Suprapubic skin (tissue), 4 donors: ENCODE results near the gene GDPD5. TPM values are rescaled to one million over a fixed set of nuclear protein-coding genes. Genes with fewer than 3 reads are reported as not detected.

Experiments used
- DNase-seq, 2 donors: peaks; one replicate each; pipeline ENCODE4 v3.0.0-alpha.2; 2019; ENCODE audit warnings: low spot score in 2 of 2
- H3K27ac ChIP-seq: fragments of 200-600 bp; sonication (generic); one replicate; pipeline ENCODE4 v1.5.1; 2019
- H3K27me3 ChIP-seq: fragments of 200-600 bp; sonication (generic); one replicate; pipeline ENCODE4 v1.5.1; 2019
- H3K36me3 ChIP-seq: fragments of 200-600 bp; sonication (generic); one replicate; pipeline ENCODE4 v1.5.1; 2019
- H3K4me1 ChIP-seq: fragments of 200-600 bp; sonication (generic); one replicate; pipeline ENCODE4 v1.5.1; 2019
- H3K4me3 ChIP-seq: fragments of 200-600 bp; sonication (generic); one replicate; pipeline ENCODE4 v1.5.1; 2019; ENCODE audit warnings: mild to moderate bottlenecking
- H3K9me3 ChIP-seq: fragments of 200-600 bp; sonication (generic); one replicate; pipeline ENCODE4 v1.5.1; 2019
- CTCF ChIP-seq, 2 donors: fragments of 200-600 bp in 1 of 2; fragments of 450-650 bp in 1 of 2; sonication (generic) in 1 of 2; IDR thresholded peaks; one replicate each; pipeline ENCODE4 v1.5.1; 2016 to 2019; ENCODE audit warnings: antibody characterized with exemption in 2 of 2, mild to moderate bottlenecking in 1 of 2, moderate library complexity in 1 of 2
- EP300 ChIP-seq: sonication (generic); formaldehyde crosslinking; IDR thresholded peaks from one replicate; pipeline ENCODE4 v1.6.1; 2017; ENCODE audit warnings: antibody characterized with exemption
- POLR2A ChIP-seq, 2 donors: fragments of 450-650 bp; IDR thresholded peaks; one replicate each; pipeline ENCODE4 v1.6.1; 2017; ENCODE audit warnings: antibody characterized with exemption in 2 of 2, mild to moderate bottlenecking in 2 of 2, moderate library complexity in 2 of 2
- POLR2AphosphoS5 ChIP-seq, 3 donors: sonication (generic); formaldehyde crosslinking; IDR thresholded peaks; one replicate each; pipeline ENCODE4 v1.6.1; 2017; ENCODE audit warnings: antibody characterized with exemption in 3 of 3
- WGBS: methylation state at CpG from one replicate; pipeline ENCODE4 v1.1.5; 2018; 5-methylcytosine and 5-hydroxymethylcytosine counted together
- total RNA-seq, 4 donors: library from RNA; depleted of rRNA; stranded (reverse); fragments of >200 nt; gene quantifications; one replicate each; pipeline ENCODE4 v1.1.0, GENCODE V29; 2016

GDPD5 gene
- total RNA-seq, 4 donors from 2014 or later = 2.3 to 13.4 (median 5.4) TPM

- no peak for TF ChIP-seq POLR2AphosphoS5 (IDR thresholded peaks at IDR 0.05)
- no peak for TF ChIP-seq CTCF (IDR thresholded peaks at IDR 0.05)
- TF ChIP-seq EP300 = no peak
- TF ChIP-seq POLR2A (IDR thresholded peaks at IDR 0.05) = no peak
- H3K9me3 ChIP-seq = no peaks in the 10 kb centered on the region
- H3K27ac ChIP-seq = no peak overlapping the region
- no peak overlapping the region for H3K4me3 ChIP-seq
- 100% methylated on average over 1 of the region's 4 CpGs for WGBS
- no peaks in the 10 kb centered on the region for H3K4me1 ChIP-seq
- no peaks in the 10 kb centered on the region for H3K36me3 ChIP-seq
- no peak for DNase-seq
- no peaks in the 10 kb centered on the region for H3K27me3 ChIP-seq
Observed at GRCh38 chr11:75485742-75486141, 40.0 kb downstream of the GDPD5 start.

GRCh38 chr11:75482931-75483469 lies 42.7 kb downstream of the GDPD5 start:
- Histone ChIP-seq H3K9me3 (no peaks in the 10 kb centered on the region), H3K36me3 (no peaks in the 10 kb centered on the region), H3K27me3 (no peaks in the 10 kb centered on the region), H3K4me1 (no peaks in the 10 kb centered on the region), H3K27ac (no peak overlapping the region), H3K4me3 (no peak overlapping the region)
- 85% methylated on average over 13 of the region's 14 CpGs for WGBS
- no peak for DNase-seq
- TF ChIP-seq POLR2AphosphoS5 (IDR thresholded peaks at IDR 0.05) = no peak
- TF ChIP-seq EP300 = no peak
- no peak for TF ChIP-seq CTCF (IDR thresholded peaks at IDR 0.05)
- TF ChIP-seq POLR2A (IDR thresholded peaks at IDR 0.05) = no peak

GRCh38 chr11:75481922-75482606 lies 43.7 kb downstream of the GDPD5 start:
- Histone ChIP-seq H3K27me3 (no peaks in the 10 kb centered on the region), H3K4me3 (no peak overlapping the region), H3K36me3 (no peaks in the 10 kb centered on the region), H3K27ac (no peak overlapping the region), H3K9me3 (no peaks in the 10 kb centered on the region), H3K4me1 (peaks cover under 1% of the 10 kb centered on the region)
- DNase-seq = no peak
- TF ChIP-seq POLR2AphosphoS5 (IDR thresholded peaks at IDR 0.05) = no peak
- no peak for TF ChIP-seq CTCF (IDR thresholded peaks at IDR 0.05)
- TF ChIP-seq POLR2A (IDR thresholded peaks at IDR 0.05) = no peak
- TF ChIP-seq EP300 = no peak
- 92% methylated on average over 12 of the region's 12 CpGs for WGBS

- peaks cover 7% of the 10 kb centered on the region for H3K4me1 ChIP-seq
- H3K9me3 ChIP-seq = no peaks in the 10 kb centered on the region
- TF ChIP-seq POLR2A (IDR thresholded peaks at IDR 0.05) (no peak), POLR2AphosphoS5 (IDR thresholded peaks at IDR 0.05) (no peak), EP300 (no peak), CTCF (IDR thresholded peaks at IDR 0.05) (no peak)
- no peak overlapping the region for H3K4me3 ChIP-seq
- 85% methylated on average over 9 of the region's 9 CpGs for WGBS
- H3K36me3 ChIP-seq = no peaks in the 10 kb centered on the region
- H3K27ac ChIP-seq = no peak overlapping the region
- H3K27me3 ChIP-seq = no peaks in the 10 kb centered on the region
- DNase-seq = no peak
Observed at GRCh38 chr11:75481223-75481921, 44.4 kb downstream of the GDPD5 start.
